ENCODE measurements around the gene MAD1L1.

MAD1L1 gene

GRCh38 chr7:2266911-2267310 lies 34.2 kb upstream of the MAD1L1 start:
- TF ChIP-seq, protein P1, sequence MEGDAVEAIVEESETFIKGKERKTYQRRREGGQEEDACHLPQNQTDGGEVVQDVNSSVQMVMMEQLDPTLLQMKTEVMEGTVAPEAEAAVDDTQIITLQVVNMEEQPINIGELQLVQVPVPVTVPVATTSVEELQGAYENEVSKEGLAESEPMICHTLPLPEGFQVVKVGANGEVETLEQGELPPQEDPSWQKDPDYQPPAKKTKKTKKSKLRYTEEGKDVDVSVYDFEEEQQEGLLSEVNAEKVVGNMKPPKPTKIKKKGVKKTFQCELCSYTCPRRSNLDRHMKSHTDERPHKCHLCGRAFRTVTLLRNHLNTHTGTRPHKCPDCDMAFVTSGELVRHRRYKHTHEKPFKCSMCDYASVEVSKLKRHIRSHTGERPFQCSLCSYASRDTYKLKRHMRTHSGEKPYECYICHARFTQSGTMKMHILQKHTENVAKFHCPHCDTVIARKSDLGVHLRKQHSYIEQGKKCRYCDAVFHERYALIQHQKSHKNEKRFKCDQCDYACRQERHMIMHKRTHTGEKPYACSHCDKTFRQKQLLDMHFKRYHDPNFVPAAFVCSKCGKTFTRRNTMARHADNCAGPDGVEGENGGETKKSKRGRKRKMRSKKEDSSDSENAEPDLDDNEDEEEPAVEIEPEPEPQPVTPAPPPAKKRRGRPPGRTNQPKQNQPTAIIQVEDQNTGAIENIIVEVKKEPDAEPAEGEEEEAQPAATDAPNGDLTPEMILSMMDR (IDR thresholded peaks at IDR 0.05), result no peak

GRCh38 chr7:2264158-2264557 lies 31.4 kb upstream of the MAD1L1 start:
- TF ChIP-seq, protein P1 (IDR thresholded peaks at IDR 0.05), result no peak

- TF ChIP-seq, protein P1 (IDR thresholded peaks at IDR 0.05), result no peak
These were observed 30.4 kb upstream of the MAD1L1 start for GRCh38 chr7:2263176-2263575.

GRCh38 chr7:2261611-2262010 lies 28.9 kb upstream of the MAD1L1 start:
- TF ChIP-seq, protein P1 (IDR thresholded peaks at IDR 0.05), result no peak

DNA sequence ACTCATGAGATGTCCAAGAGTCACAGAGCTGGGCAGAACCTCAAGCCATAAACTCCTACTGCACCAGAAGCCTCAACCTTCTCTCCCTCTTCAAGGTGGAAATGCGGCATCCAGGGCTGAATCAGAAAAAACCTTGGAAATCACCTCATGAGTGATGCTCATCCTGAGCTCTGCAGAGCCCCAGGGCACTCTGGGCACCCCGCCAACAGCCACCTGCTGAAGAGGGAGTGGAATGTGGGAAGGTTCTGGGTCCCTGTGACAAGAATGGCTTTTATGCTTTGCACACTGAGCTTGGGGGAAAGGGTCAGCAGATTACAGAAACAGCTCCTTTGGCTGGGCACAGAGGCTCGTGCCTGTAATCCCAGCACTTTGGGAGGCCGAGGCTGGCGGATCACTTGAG lies 28.1 kb upstream of the MAD1L1 start:
- TF ChIP-seq, protein P1 (IDR thresholded peaks at IDR 0.05), result no peak

GRCh38 chr7:2259480-2259879 lies 26.7 kb upstream of the MAD1L1 start:
- TF ChIP-seq, protein P1 (IDR thresholded peaks at IDR 0.05), result no peak

DNA sequence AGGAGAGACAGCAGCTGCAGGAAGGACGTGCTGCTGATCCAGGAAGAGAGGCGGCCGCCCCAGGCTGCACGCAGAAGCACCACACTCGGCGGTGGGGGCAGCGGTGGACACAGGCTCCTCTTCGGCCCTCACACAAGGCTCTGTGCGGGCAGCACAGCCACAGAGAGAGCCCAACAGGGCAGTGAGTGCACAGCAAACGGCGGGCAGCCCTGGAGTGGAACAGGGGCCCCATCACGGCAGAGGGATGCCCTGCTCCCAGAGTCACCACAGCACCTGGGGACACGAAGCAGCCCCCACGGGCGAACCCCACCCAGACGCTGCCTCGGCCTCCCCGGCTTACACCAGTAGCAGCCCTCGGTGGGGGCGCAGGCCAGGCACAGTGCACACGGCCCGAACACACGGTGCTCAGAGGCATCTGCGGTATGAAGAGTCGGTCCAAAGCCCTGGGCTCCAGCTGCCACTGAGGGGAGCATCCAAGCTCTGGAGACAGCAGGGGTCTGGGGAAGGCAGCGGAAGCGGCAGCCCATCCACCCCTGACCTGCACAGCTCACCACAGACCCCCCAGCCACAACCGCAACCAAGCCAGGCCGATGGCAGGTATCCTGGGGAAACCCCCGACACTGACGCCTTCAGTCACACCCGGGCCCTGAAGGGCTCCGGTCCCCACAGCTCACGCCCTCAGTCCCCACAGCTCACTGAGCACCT lies 26.1 kb upstream of the MAD1L1 start:
- TF ChIP-seq, protein P1 (IDR thresholded peaks at IDR 0.05), result no peak

DNA sequence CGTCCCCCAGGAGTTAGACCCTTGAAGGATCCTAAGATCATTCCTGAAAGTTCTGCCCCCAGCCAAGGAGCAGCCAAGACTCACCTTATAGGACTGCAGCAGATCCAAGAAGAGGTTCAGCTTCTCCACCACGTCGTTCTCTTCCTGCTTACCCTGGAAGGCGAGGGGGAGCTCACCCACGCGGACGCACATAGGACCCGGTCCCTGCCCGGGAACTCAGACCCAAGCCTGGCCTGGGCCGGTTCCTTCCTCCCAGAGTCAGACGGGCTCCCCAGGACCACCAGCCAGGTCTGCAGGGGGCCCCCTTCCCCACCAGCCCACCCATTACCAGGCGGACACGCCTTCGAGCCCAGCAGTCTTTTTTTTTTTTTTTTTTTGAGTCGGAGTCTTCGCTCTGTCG lies 24.9 kb upstream of the MAD1L1 start:
- TF ChIP-seq, protein P1 (IDR thresholded peaks at IDR 0.05), result no peak

Measured in LNCAP (cell line).